Panc1 (cell line): Measurements from ENCODE around the gene ARID5B. TPM values are rescaled to one million over a fixed set of nuclear protein-coding genes. Genes with fewer than 3 reads are reported as not detected.

Source experiments
- ATAC-seq: fragments of 200-7000 bp; cut with Tn5 transposase; 2 replicates; pipeline ENCODE4 v1.9.1; 2020; ENCODE audit warnings: mild to moderate bottlenecking, moderate library complexity
- BruUV-seq: library from RNA; stranded (reverse); fragments of 400-500 nt; replicated peaks from 2 replicates; lab custom pipeline; 2021; lab: Mats Ljungman, UMichigan
- CTCF ChIA-PET: fragments of 300-600 bp; sonication (Branson Sonifier 250); formaldehyde crosslinking; loops from one replicate; lab custom pipeline; 2022; ENCODE audit warnings: antibody characterized with exemption; lab: Charles Lee
- POLR2A ChIA-PET: fragments of 300-600 bp; sonication (Branson Sonifier 250); formaldehyde crosslinking; loops from one replicate; lab custom pipeline; 2022; ENCODE audit warnings: antibody characterized with exemption; lab: Charles Lee
- DNase-seq: peaks from one replicate; pipeline ENCODE4 v3.0.0-alpha.2; 2010; ENCODE audit warnings: low read depth, low spot score
- H3K27ac ChIP-seq: 2 replicates; pipeline ENCODE4 v1.5.1; 2011; ENCODE audit warnings: mild to moderate bottlenecking, low read length, inconsistent platforms
- H3K27me3 ChIP-seq: fragments of 200-500 bp; sonication (Bioruptor generic); 2 replicates; pipeline ENCODE4 v1.6.0; 2014; ENCODE audit warnings: low read length, inconsistent platforms; ENCODE audit not compliant: control insufficient read depth, insufficient read depth
- H3K36me3 ChIP-seq: fragments of 200-500 bp; sonication (Bioruptor generic); 2 replicates; pipeline ENCODE4 v1.5.1; 2014; ENCODE audit warnings: inconsistent platforms, mild to moderate bottlenecking, low read length, moderate library complexity; ENCODE audit not compliant: control insufficient read depth, insufficient read depth
- H3K4me1 ChIP-seq: 2 replicates; pipeline ENCODE4 v1.5.1; 2011; ENCODE audit warnings: inconsistent platforms, mild to moderate bottlenecking, low read length, moderate library complexity; ENCODE audit not compliant: control insufficient read depth, insufficient read depth
- H3K4me3 ChIP-seq, 2 experiments: 2 replicates each; pipeline ENCODE4 v1.5.1; 2011 to 2012; ENCODE audit warnings: low read depth in 2 of 2, low read length in 2 of 2, mild to moderate bottlenecking in 2 of 2, inconsistent platforms in 1 of 2, moderate library complexity in 1 of 2
- H3K9me3 ChIP-seq: fragments of 200-500 bp; sonication (Bioruptor generic); 2 replicates; pipeline ENCODE4 v1.5.1; 2014; ENCODE audit warnings: low read depth, mild to moderate bottlenecking, inconsistent platforms, low read length, moderate library complexity; ENCODE audit not compliant: control insufficient read depth, insufficient read depth
- POLR2AphosphoS5 ChIP-seq: IDR thresholded peaks from 2 replicates; pipeline ENCODE4 v1.6.1; 2012; ENCODE audit warnings: mild to moderate bottlenecking, low read depth, low read length, moderate library complexity
- SIN3A ChIP-seq: IDR thresholded peaks from 2 replicates; pipeline ENCODE4 v1.6.1; 2012; ENCODE audit warnings: low read depth, mild to moderate bottlenecking, low read length, moderate library complexity, borderline replicate concordance; ENCODE audit not compliant: insufficient read depth
- TCF7L2 ChIP-seq: IDR thresholded peaks from 2 replicates; pipeline ENCODE4 v1.6.1; 2011; ENCODE audit warnings: mild to moderate bottlenecking, low read depth, low read length, inconsistent platforms
- in situ Hi-C: cut with HindIII; loops from 2 replicates; pipeline ENCODE4 v1.10.0; 2016; ENCODE audit warnings: low sequenced_read_pairs, low pct_unique_long_range_greater_than_20kb
- intact Hi-C: fragments of 100-400 bp; cut with micrococcal nuclease; formaldehyde crosslinking; loops from one replicate; pipeline ENCODE4 v1.10.0; 2022; ENCODE audit not compliant: unreplicated experiment
- total RNA-seq: library from RNA; stranded (reverse); gene quantifications from one replicate; pipeline ENCODE4 v1.2.1, GENCODE V29; 2021; ENCODE audit not compliant: unreplicated experiment
- TF ChIP-seq, protein P1 (sequence below), 2 experiments: IDR thresholded peaks; 2 replicates each; pipeline ENCODE4 v1.6.1; 2011 to 2012; ENCODE audit warnings: low read depth in 2 of 2, control low read depth in 1 of 2, low read length in 1 of 2, mild to moderate bottlenecking in 1 of 2, moderate library complexity in 1 of 2; ENCODE audit not compliant: insufficient read depth in 1 of 2
- TF ChIP-seq, protein P2 (sequence below): fragments of 450-650 bp; IDR thresholded peaks from 2 replicates; pipeline ENCODE4 v1.5.1; 2017; ENCODE audit warnings: mild to moderate bottlenecking

ARID5B gene
- total RNA-seq, 1 experiment from 2014 or later: 22.7 TPM

DNA sequence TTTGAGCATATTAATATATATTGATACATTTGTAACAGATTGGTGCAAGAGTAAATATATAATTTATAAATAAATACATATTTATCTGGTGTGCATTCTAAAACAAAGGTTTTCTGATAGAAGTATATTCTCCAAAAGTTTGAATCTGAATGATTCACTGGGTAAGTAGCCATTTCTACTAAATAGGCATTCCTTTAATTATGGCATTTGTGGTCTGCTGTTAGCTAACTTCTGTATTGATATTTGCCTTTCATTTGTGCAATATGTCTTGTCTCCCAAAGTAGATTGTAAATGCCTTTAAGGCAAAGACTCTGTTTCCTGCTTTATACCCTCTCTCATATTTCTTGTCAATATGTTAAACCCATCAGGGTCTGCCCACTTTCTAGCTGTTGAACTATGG is 11.1 kb upstream of the ARID5B start:
- DNase-seq: no peak
- no peaks in the 10 kb centered on the region; the same call in 1 of the 2 replicates for H3K9me3 ChIP-seq
- TF ChIP-seq POLR2AphosphoS5 (no peak), TCF7L2 (no peak), SIN3A (no peak)
- TF ChIP-seq, protein P1, sequence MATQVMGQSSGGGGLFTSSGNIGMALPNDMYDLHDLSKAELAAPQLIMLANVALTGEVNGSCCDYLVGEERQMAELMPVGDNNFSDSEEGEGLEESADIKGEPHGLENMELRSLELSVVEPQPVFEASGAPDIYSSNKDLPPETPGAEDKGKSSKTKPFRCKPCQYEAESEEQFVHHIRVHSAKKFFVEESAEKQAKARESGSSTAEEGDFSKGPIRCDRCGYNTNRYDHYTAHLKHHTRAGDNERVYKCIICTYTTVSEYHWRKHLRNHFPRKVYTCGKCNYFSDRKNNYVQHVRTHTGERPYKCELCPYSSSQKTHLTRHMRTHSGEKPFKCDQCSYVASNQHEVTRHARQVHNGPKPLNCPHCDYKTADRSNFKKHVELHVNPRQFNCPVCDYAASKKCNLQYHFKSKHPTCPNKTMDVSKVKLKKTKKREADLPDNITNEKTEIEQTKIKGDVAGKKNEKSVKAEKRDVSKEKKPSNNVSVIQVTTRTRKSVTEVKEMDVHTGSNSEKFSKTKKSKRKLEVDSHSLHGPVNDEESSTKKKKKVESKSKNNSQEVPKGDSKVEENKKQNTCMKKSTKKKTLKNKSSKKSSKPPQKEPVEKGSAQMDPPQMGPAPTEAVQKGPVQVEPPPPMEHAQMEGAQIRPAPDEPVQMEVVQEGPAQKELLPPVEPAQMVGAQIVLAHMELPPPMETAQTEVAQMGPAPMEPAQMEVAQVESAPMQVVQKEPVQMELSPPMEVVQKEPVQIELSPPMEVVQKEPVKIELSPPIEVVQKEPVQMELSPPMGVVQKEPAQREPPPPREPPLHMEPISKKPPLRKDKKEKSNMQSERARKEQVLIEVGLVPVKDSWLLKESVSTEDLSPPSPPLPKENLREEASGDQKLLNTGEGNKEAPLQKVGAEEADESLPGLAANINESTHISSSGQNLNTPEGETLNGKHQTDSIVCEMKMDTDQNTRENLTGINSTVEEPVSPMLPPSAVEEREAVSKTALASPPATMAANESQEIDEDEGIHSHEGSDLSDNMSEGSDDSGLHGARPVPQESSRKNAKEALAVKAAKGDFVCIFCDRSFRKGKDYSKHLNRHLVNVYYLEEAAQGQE (IDR thresholded peaks at IDR 0.05; ENCODE audit: insufficient read depth in 1 of 2, low read depth in 2 of 2, low read length in 1 of 2): no peak
- TF ChIP-seq, protein P2, sequence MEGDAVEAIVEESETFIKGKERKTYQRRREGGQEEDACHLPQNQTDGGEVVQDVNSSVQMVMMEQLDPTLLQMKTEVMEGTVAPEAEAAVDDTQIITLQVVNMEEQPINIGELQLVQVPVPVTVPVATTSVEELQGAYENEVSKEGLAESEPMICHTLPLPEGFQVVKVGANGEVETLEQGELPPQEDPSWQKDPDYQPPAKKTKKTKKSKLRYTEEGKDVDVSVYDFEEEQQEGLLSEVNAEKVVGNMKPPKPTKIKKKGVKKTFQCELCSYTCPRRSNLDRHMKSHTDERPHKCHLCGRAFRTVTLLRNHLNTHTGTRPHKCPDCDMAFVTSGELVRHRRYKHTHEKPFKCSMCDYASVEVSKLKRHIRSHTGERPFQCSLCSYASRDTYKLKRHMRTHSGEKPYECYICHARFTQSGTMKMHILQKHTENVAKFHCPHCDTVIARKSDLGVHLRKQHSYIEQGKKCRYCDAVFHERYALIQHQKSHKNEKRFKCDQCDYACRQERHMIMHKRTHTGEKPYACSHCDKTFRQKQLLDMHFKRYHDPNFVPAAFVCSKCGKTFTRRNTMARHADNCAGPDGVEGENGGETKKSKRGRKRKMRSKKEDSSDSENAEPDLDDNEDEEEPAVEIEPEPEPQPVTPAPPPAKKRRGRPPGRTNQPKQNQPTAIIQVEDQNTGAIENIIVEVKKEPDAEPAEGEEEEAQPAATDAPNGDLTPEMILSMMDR: no peak
- in situ Hi-C loops: no loop called here
- ATAC-seq: no peak
- H3K36me3 ChIP-seq: no peaks in the 10 kb centered on the region
- no peaks in the 10 kb centered on the region for H3K27me3 ChIP-seq
- no peak overlapping the region for H3K4me3 ChIP-seq
- H3K27ac ChIP-seq: peak overlapping the region; percentile 72; the same call in 1 of the 2 replicates
- ChIA-PET POLR2A (interaction anchor here (0.6 kb wide), 1 partner anchor 13 kb away, joined by 8 read pairs; no protein-coding TSS in a partner anchor), CTCF (no interaction called here)
- BruUV-seq: no TSS peak
- peaks cover 7% of the 10 kb centered on the region; the same call in 1 of the 2 replicates for H3K4me1 ChIP-seq
- intact Hi-C loops: no loop called here

- ATAC-seq: no peak
- TF ChIP-seq POLR2AphosphoS5 (no peak), TCF7L2 (no peak)
- TF ChIP-seq, protein P1 (IDR thresholded peaks at IDR 0.05; ENCODE audit: insufficient read depth in 1 of 2, low read depth in 2 of 2, low read length in 1 of 2): no peak
- TF ChIP-seq, protein P2: no peak
Measured at GRCh38 chr10:61890881-61891409, 10.6 kb upstream of the ARID5B start.

More at GRCh38 chr10:61890881-61891409, 10.6 kb upstream of the ARID5B start:
- Histone ChIP-seq H3K4me3 (no peak overlapping the region), H3K4me1 (peaks cover 7% of the 10 kb centered on the region; the same call in 1 of the 2 replicates), H3K27me3 (no peaks in the 10 kb centered on the region), H3K36me3 (no peaks in the 10 kb centered on the region), H3K27ac (peak overlapping the region; percentile 72), H3K9me3 (peaks cover 3% of the 10 kb centered on the region; the same call in 1 of the 2 replicates)
- ChIA-PET POLR2A (interaction anchor here (0.6 kb wide), 2 partner anchors 9 to 13 kb away, joined by 5 to 8 read pairs; no protein-coding TSS in a partner anchor), CTCF (no interaction called here)
- intact Hi-C loops: no loop called here
- DNase-seq: no peak
- in situ Hi-C loops: no loop called here
- no TSS peak for BruUV-seq
